K562 (cell line): ENCODE measurements around the gene KPNB1. TPM values are rescaled to one million over a fixed set of nuclear protein-coding genes. Genes with fewer than 3 reads are reported as not detected.
A peak's percentile ranks its signal among the peaks of the same experiment; 100 is the strongest.

Experiments
- ATAC-seq: fragments of 200-7000 bp; cut with Tn5 transposase; 3 replicates; pipeline ENCODE4 v1.9.1; 2020; ENCODE audit warnings: moderate library complexity
- BruUV-seq: library from RNA; stranded (reverse); fragments of 400-500 nt; replicated peaks from 2 replicates; lab custom pipeline; 2021; lab: Mats Ljungman, UMichigan
- CTCF ChIA-PET: fragments of 300-600 bp; formaldehyde crosslinking; extraction: SDS; loops from one replicate; lab custom pipeline; 2021; ENCODE audit warnings: low intra/inter-chr PET ratio; lab: Yijun Ruan, JAX
- POLR2A ChIA-PET: fragments of 300-600, 350-650 bp; sonication (Branson Sonifier 250); formaldehyde crosslinking; extraction: SDS; loops from one replicate; lab custom pipeline; 2021; ENCODE audit warnings: antibody characterized with exemption, inconsistent platforms; lab: Yijun Ruan, JAX
- DNase-seq, 4 experiments: peaks; one replicate each; pipeline versions ENCODE4 v3.0.0 to v3.0.0-alpha.2; 2011 to 2018; ENCODE audit warnings: low spot score in 3 of 4, mixed read lengths in 3 of 4; ENCODE audit errors: extremely low read depth in 1 of 4
- FAIRE-seq: peaks from 2 replicates; lab custom pipeline; 2011; peaks lifted over from hg19 to GRCh38; lab: Jason Lieb, UNC
- H2AFZ ChIP-seq: 2 replicates; pipeline ENCODE4 v1.6.0; 2011; ENCODE audit warnings: low read depth, low read length, control low read depth, inconsistent platforms
- H3K27ac ChIP-seq: fragments of 200-600 bp; 3 replicates; pipeline ENCODE4 v1.8.0; 2011; ENCODE audit warnings: low read depth, mild to moderate bottlenecking, control low read depth, inconsistent platforms, low read length, moderate library complexity, mixed read lengths; ENCODE audit errors: extremely low read depth
- H3K27me3 ChIP-seq, 2 experiments: fragments of 300-600 bp in 1 of 2; 2 replicates in 1 of 2; 3 replicates in 1 of 2; pipeline versions ENCODE4 v1.6.0 to v1.8.0; 2011; ENCODE audit warnings: inconsistent platforms in 2 of 2, low read length in 2 of 2, mild to moderate bottlenecking in 1 of 2, mixed read lengths in 1 of 2, moderate library complexity in 1 of 2; ENCODE audit not compliant: control insufficient read depth in 2 of 2, insufficient read depth in 2 of 2
- H3K36me3 ChIP-seq: fragments of 300-600 bp; 3 replicates; pipeline ENCODE4 v1.8.0; 2011; ENCODE audit warnings: mild to moderate bottlenecking, low read length, inconsistent platforms; ENCODE audit not compliant: control insufficient read depth, insufficient read depth
- H3K4me1 ChIP-seq, 2 experiments: fragments of 200-600 bp in 1 of 2; replicated peaks in 1 of 2; 2 replicates in 1 of 2; 3 replicates in 1 of 2; pipeline versions ENCODE4 v1.5.1 to v1.8.0; 2011; ENCODE audit warnings: inconsistent platforms in 2 of 2, low read length in 2 of 2, mild to moderate bottlenecking in 1 of 2, mixed read lengths in 1 of 2, moderate library complexity in 1 of 2; ENCODE audit not compliant: control insufficient read depth in 2 of 2, insufficient read depth in 2 of 2
- H3K4me2 ChIP-seq: 2 replicates; pipeline ENCODE4 v1.6.1; 2011; ENCODE audit warnings: low read length, control low read depth, inconsistent platforms, mixed read lengths; ENCODE audit not compliant: insufficient read depth
- H3K4me3 ChIP-seq: fragments of 200-600 bp; sonication (generic), shearing (Covaris generic); 2 replicates; pipeline ENCODE4 v1.5.1; 2016; ENCODE audit warnings: control low read depth, inconsistent platforms
- H3K79me2 ChIP-seq: fragments of 200-600 bp; 3 replicates; pipeline ENCODE4 v1.8.0; 2011; ENCODE audit warnings: low read length, inconsistent platforms; ENCODE audit not compliant: control insufficient read depth, insufficient read depth
- H3K9ac ChIP-seq, 2 experiments: 2 replicates each; pipeline versions ENCODE4 v1.6.0 to v1.6.1; 2011; ENCODE audit warnings: low read depth in 2 of 2, low read length in 2 of 2, control low read depth in 1 of 2, inconsistent platforms in 1 of 2, mild to moderate bottlenecking in 1 of 2, mixed read lengths in 1 of 2; ENCODE audit not compliant: insufficient read depth in 1 of 2
- H3K9me1 ChIP-seq: one replicate; pipeline ENCODE4 v1.6.0; 2011; ENCODE audit warnings: inconsistent platforms, mild to moderate bottlenecking, low read length, moderate library complexity; ENCODE audit not compliant: control insufficient read depth, insufficient read depth
- H3K9me3 ChIP-seq: replicated peaks from 2 replicates; pipeline ENCODE4 v1.5.1; 2011; ENCODE audit warnings: low read depth, low read length, inconsistent platforms; ENCODE audit not compliant: control insufficient read depth, insufficient read depth
- H4K20me1 ChIP-seq: replicated peaks from 2 replicates; pipeline ENCODE4 v1.6.1; 2011; ENCODE audit warnings: low read length, inconsistent platforms, mixed read lengths; ENCODE audit not compliant: control insufficient read depth, insufficient read depth
- MTA1 ChIP-seq: fragments of 450-650 bp; IDR thresholded peaks from 2 replicates; pipeline ENCODE4 v1.6.1; 2017; ENCODE audit warnings: borderline replicate concordance
- PRDM10 ChIP-seq: fragments of 450-650 bp; IDR thresholded peaks from 2 replicates; pipeline ENCODE4 v1.6.1; 2018; ENCODE audit not compliant: partially characterized antibody
- RAD21 ChIP-seq, 2 experiments: fragments of 250-450 bp in 1 of 2; fragments of 450-650 bp in 1 of 2; sonication (Bioruptor Pico) in 1 of 2; formaldehyde crosslinking in 1 of 2; IDR thresholded peaks in 1 of 2; conservative IDR thresholded peaks in 1 of 2; 2 replicates each; pipeline versions ENCODE4 v1.4.0 to v1.8.0; 2020 to 2022; ENCODE audit warnings: mild to moderate bottlenecking in 2 of 2, moderate library complexity in 1 of 2
- REST ChIP-seq, 2 experiments: fragments of 450-650 bp; formaldehyde crosslinking in 1 of 2; IDR thresholded peaks; 2 replicates each; pipeline versions ENCODE4 v1.4.0 to v1.6.1; 2014 to 2020; ENCODE audit warnings: mild to moderate bottlenecking in 2 of 2, borderline replicate concordance in 1 of 2, low read depth in 1 of 2
- SAFB2 ChIP-seq: fragments of 200-400 bp; formaldehyde crosslinking; IDR thresholded peaks from 2 replicates; pipeline ENCODE4 v1.6.1; 2018; ENCODE audit warnings: borderline replicate concordance, low read length, low read depth, moderate library complexity; ENCODE audit not compliant: severe bottlenecking
- VEZF1 ChIP-seq: fragments of 200-800 bp; sonication (Bioruptor generic); IDR thresholded peaks from 2 replicates; pipeline ENCODE4 v1.6.1; 2017; ENCODE audit warnings: missing genetic modification characterization, missing compliant biosample characterization
- WGBS: fragments of 100-300 bp; shearing (Covaris generic); methylation state at CpG from one replicate; pipeline ENCODE4 v1.1.6; 2016; ENCODE audit warnings: low coverage, mixed read lengths; ENCODE audit not compliant: insufficient coverage; ENCODE audit errors: missing lambda C conversion rate; 5-methylcytosine and 5-hydroxymethylcytosine counted together
- in situ Hi-C: fragments of 300-500 bp; cut with MboI; formaldehyde crosslinking; loops from 4 replicates; pipeline ENCODE4 v1.15.0; 2018; ENCODE audit warnings: inconsistent platforms, mixed read lengths
- intact Hi-C: fragments of 100-400 bp; cut with micrococcal nuclease; formaldehyde crosslinking; loops from 2 replicates; pipeline ENCODE4 v1.14.2; 2022
- polyA plus RNA-seq, 8 experiments: library from polyadenylated mRNA; depleted of rRNA in 4 of 8; stranded (reverse) in 5 of 8; unstranded in 3 of 8; fragments of >200 nt; fragmentation: Nextera tagmentation in 2 of 8; fragmentation: Illumina TruSeq in 1 of 8; extraction: Ambion mirVana in 2 of 8; extraction: Trizol in 1 of 8; gene quantifications; 2 replicates each; pipeline versions ENCODE4 v1.2.1 to v1.2.3, GENCODE V29; 2011 to 2014; ENCODE audit warnings: inconsistent platforms in 1 of 8, missing spikeins in 1 of 8
- total RNA-seq, 7 experiments: library from RNA; depleted of rRNA in 6 of 7; stranded (reverse); fragments of >200 nt in 6 of 7; fragmentation: Illumina TruSeq in 2 of 7; extraction: Trizol in 2 of 7; gene quantifications; 2 replicates each; pipeline versions ENCODE4 v1.2.1 to v1.2.3, GENCODE V29; 2011 to 2021; ENCODE audit warnings: low replicate concordance in 1 of 7

Gene KPNB1
- total and polyA plus RNA-seq, 9 of the 15 experiments (the other 6 are each of a cell fraction or from before 2014, with no cell fraction given) = 154 to 622 (median 354) TPM

- POLR2A ChIA-PET = interaction anchor here (1.0 kb wide), 1 partner anchor 10 kb away, joined by 5 read pairs; no protein-coding TSS in a partner anchor
- DNase-seq (peak; percentile 34 to 69 (median 51)), ATAC-seq (peak; percentile 50)
- TF ChIP-seq PRDM10 (peak; percentile 27), MTA1 (no peak), REST (IDR thresholded peaks at IDR 0.05; ENCODE audit: borderline replicate concordance) (0 out of 2 replicates have a peak, but pooled peaks have one; percentile 19), REST (CRISPR knock-in tag; IDR thresholded peaks at IDR 0.05; ENCODE audit: low read depth) (no peak), SAFB2 (no peak), VEZF1 (CRISPR knock-in tag) (peak; percentile 10; the same call in 1 of the 2 replicates), RAD21 (CRISPR knock-in tag; conservative IDR thresholded peaks at IDR 0.05 in 1 of 2, IDR thresholded peaks at IDR 0.05 in 1 of 2) (peak in 1 of 2 experiments; percentile 42; a peak in 2 of 4 replicates)
Measured at GRCh38 chr17:47717261-47717697, 67.6 kb downstream of the KPNB1 start.

More at GRCh38 chr17:47717261-47717697, 67.6 kb downstream of the KPNB1 start:
- CTCF ChIA-PET = no interaction called here
- in situ Hi-C loops (no loop called here), intact Hi-C loops (no loop called here)
- Histone ChIP-seq H3K9ac (no peak overlapping the region), H3K27me3 (peaks cover 22 to 79% of the 10 kb centered on the region in 2 experiments; a peak in 4 of 5 replicates), H3K4me1 (peaks cover 25 to 43% of the 10 kb centered on the region in 2 experiments), H4K20me1 (peaks cover 3% of the 10 kb centered on the region), H3K4me3 (no peak overlapping the region), H3K9me3 (no peaks in the 10 kb centered on the region), H3K36me3 (no peaks in the 10 kb centered on the region), H3K4me2 (no peak overlapping the region), H3K79me2 (no peaks in the 10 kb centered on the region), H3K27ac (no peak overlapping the region), H3K9me1 (no peaks in the 10 kb centered on the region), H2AFZ (no peak overlapping the region)
- peak; percentile 48 for FAIRE-seq
- BruUV-seq = no TSS peak
- 15% methylated on average over 1 of the region's 2 CpGs for WGBS
